DOHH2 (cell line): ENCODE data around the gene RASGEF1C.

ENCODE experiments used
- H3F3A ChIP-seq: fragments of 200-600 bp; sonication (generic), shearing (Covaris generic); 2 replicates; pipeline ENCODE4 v1.6.0; 2016; ENCODE audit warnings: antibody characterized with exemption, mild to moderate bottlenecking; ENCODE audit not compliant: control insufficient read depth, insufficient read depth
- H3K27ac ChIP-seq: fragments of 200-600 bp; sonication (generic); 2 replicates; pipeline ENCODE4 v1.5.1; 2014; ENCODE audit warnings: low read depth, mild to moderate bottlenecking, low read length, moderate library complexity
- H3K27me3 ChIP-seq: fragments of 200-600 bp; sonication (generic); 2 replicates; pipeline ENCODE4 v1.6.1; 2014; ENCODE audit warnings: mild to moderate bottlenecking, low read length, mixed read lengths; ENCODE audit not compliant: control insufficient read depth
- H3K36me3 ChIP-seq: fragments of 200-600 bp; sonication (generic); 2 replicates; pipeline ENCODE4 v1.6.1; 2014; ENCODE audit warnings: mild to moderate bottlenecking, low read length, moderate library complexity, mixed read lengths; ENCODE audit not compliant: control insufficient read depth
- H3K4me1 ChIP-seq: fragments of 200-600 bp; sonication (generic); 2 replicates; pipeline ENCODE4 v1.6.1; 2014; ENCODE audit warnings: mild to moderate bottlenecking, low read length, mixed read lengths; ENCODE audit not compliant: control insufficient read depth
- H3K4me2 ChIP-seq: fragments of 200-600 bp; sonication (generic); 2 replicates; pipeline ENCODE4 v1.6.0; 2014; ENCODE audit warnings: mild to moderate bottlenecking, low read length, moderate library complexity
- H3K4me3 ChIP-seq: fragments of 200-600 bp; sonication (generic); 2 replicates; pipeline ENCODE4 v1.5.1; 2014; ENCODE audit warnings: mild to moderate bottlenecking, low read length, mixed read lengths
- H3K79me2 ChIP-seq: fragments of 200-600 bp; sonication (generic); 2 replicates; pipeline ENCODE4 v1.6.1; 2014; ENCODE audit warnings: mild to moderate bottlenecking, low read length, mixed read lengths; ENCODE audit not compliant: control insufficient read depth
- H3K9me2 ChIP-seq: fragments of 200-600 bp; sonication (generic); replicated peaks from 2 replicates; pipeline ENCODE4 v1.6.1; 2014; ENCODE audit warnings: mild to moderate bottlenecking, low read length, mixed read lengths; ENCODE audit not compliant: control insufficient read depth
- H3K9me3 ChIP-seq: fragments of 200-600 bp; sonication (generic); 2 replicates; pipeline ENCODE4 v1.6.1; 2014; ENCODE audit warnings: antibody characterized with exemption, low read length, mixed read lengths; ENCODE audit not compliant: control insufficient read depth, insufficient read depth
- H4K20me1 ChIP-seq: fragments of 200-600 bp; sonication (generic); 2 replicates; pipeline ENCODE4 v1.6.0; 2014; ENCODE audit warnings: low read depth, mild to moderate bottlenecking, antibody characterized with exemption, low read length, moderate library complexity; ENCODE audit not compliant: control insufficient read depth, insufficient read depth
- EZH2phosphoT487 ChIP-seq: fragments of 200-600 bp; sonication (generic); IDR thresholded peaks from 2 replicates; pipeline ENCODE4 v1.6.1; 2017; ENCODE audit warnings: borderline replicate concordance, mild to moderate bottlenecking, antibody characterized with exemption, low read length, moderate library complexity, mixed read lengths
- TF ChIP-seq, protein P1 (sequence below): fragments of 200-600 bp; sonication (generic); IDR thresholded peaks from one replicate; pipeline ENCODE4 v1.5.1; 2014; ENCODE audit warnings: antibody characterized with exemption, mild to moderate bottlenecking, low read depth, low read length; ENCODE audit not compliant: poor library complexity, severe bottlenecking

Gene RASGEF1C

DNA sequence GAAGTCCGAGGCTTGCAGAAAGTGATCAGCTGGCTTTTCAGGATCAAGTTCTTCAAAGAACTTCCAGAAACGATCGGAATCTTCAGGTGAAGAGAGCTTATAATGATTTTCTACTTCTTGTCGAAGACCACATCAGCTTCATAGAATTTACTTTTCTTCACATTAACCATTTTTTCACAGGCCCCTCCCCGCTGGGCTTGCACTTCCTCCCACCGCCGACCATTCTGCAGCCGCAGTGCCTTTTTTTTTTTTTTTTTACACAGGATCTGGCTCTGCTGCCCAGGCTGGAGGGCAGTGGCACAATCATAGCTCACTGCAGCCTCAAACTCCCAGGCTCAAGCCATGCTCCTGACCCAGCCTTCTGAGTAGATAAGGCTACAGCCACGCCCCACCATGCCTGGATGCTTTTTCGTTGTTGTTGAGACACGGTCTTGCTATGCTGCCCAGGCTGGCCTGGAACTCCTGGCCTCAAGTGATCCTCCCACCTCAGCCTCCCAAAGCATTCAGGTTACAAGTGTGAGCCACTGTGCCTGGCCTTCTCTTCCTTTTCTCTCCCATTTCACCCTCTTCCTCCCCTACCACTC lies 122.1 kb downstream of the RASGEF1C start:
- no peaks in the 10 kb centered on the region for H3K9me2 ChIP-seq

GRCh38 chr5:180085837-180086236 lies 123.2 kb downstream of the RASGEF1C start:
- H3K4me1 ChIP-seq = no peaks in the 10 kb centered on the region
- no peaks in the 10 kb centered on the region for H3K36me3 ChIP-seq
- no peaks in the 10 kb centered on the region for H3K79me2 ChIP-seq
- H4K20me1 ChIP-seq = no peaks in the 10 kb centered on the region
- no peaks in the 10 kb centered on the region for H3K27me3 ChIP-seq
- no peak overlapping the region for H3K4me3 ChIP-seq
- no peaks in the 10 kb centered on the region for H3K9me3 ChIP-seq
- no peak for TF ChIP-seq EZH2phosphoT487
- TF ChIP-seq, protein P1, sequence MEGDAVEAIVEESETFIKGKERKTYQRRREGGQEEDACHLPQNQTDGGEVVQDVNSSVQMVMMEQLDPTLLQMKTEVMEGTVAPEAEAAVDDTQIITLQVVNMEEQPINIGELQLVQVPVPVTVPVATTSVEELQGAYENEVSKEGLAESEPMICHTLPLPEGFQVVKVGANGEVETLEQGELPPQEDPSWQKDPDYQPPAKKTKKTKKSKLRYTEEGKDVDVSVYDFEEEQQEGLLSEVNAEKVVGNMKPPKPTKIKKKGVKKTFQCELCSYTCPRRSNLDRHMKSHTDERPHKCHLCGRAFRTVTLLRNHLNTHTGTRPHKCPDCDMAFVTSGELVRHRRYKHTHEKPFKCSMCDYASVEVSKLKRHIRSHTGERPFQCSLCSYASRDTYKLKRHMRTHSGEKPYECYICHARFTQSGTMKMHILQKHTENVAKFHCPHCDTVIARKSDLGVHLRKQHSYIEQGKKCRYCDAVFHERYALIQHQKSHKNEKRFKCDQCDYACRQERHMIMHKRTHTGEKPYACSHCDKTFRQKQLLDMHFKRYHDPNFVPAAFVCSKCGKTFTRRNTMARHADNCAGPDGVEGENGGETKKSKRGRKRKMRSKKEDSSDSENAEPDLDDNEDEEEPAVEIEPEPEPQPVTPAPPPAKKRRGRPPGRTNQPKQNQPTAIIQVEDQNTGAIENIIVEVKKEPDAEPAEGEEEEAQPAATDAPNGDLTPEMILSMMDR = no peak
- H3F3A ChIP-seq = no peaks in the 10 kb centered on the region
- no peak overlapping the region for H3K27ac ChIP-seq
- H3K4me2 ChIP-seq = no peak overlapping the region
- no peaks in the 10 kb centered on the region for H3K9me2 ChIP-seq

More for the DNA sequence above, 122.1 kb downstream of the RASGEF1C start:
- no peaks in the 10 kb centered on the region for H3K27me3 ChIP-seq
- H3K79me2 ChIP-seq = no peaks in the 10 kb centered on the region
- H3K4me2 ChIP-seq = no peak overlapping the region
- H3K4me3 ChIP-seq = no peak overlapping the region
- H4K20me1 ChIP-seq = no peaks in the 10 kb centered on the region
- no peaks in the 10 kb centered on the region for H3F3A ChIP-seq
- H3K4me1 ChIP-seq = no peaks in the 10 kb centered on the region
- H3K36me3 ChIP-seq = no peaks in the 10 kb centered on the region
- TF ChIP-seq EZH2phosphoT487 = no peak
- TF ChIP-seq, protein P1 = no peak
- H3K9me3 ChIP-seq = no peaks in the 10 kb centered on the region
- H3K27ac ChIP-seq = no peak overlapping the region

DNA sequence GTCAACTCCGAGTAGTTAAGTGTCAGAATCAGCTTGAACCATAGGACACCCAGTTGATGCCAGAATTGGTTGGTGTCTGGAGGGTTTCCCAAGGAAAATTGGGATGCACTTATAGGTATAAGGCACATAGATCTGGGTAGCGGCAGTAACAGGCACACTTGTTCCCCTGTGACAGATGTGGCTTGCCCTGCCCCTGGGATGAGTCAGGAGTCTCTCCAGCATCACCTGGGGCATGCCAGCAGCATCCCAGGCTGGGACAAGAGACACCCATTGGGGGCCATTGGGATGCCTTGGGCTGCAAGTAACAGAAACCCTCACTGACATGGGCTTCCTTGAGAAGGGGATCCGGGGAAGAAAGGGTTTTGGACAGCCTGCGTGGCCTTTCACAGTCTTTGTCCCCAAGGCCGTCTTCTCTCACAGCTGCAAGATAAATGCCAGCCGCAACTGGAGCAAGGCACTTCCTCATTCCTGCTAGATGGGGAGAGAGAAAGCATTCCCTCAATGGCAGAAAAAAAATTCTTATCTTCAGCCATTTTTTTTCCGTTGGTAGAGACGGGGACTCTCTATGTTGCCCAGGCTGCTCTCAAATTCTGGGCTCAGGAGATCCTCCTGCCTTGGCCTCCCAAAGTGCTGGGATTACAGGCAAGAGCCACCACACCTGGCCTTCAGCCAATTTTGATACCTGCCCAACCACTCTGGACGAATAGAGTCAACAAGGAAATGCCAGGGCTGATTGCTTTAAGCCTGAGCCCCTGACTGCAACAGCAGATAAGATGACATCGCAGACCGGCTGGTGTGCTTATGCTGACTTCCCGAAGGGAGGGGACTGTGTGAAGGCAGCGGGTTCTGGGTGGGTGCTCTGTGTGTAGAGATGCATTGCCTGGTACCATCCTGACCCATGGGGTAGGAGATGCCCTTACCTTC lies 124.1 kb downstream of the RASGEF1C start:
- Histone ChIP-seq H3K36me3 (no peaks in the 10 kb centered on the region), H3K79me2 (no peaks in the 10 kb centered on the region), H3K9me3 (no peaks in the 10 kb centered on the region), H3K4me1 (no peaks in the 10 kb centered on the region), H4K20me1 (no peaks in the 10 kb centered on the region), H3K4me3 (no peak overlapping the region), H3K27ac (no peak overlapping the region), H3K4me2 (no peak overlapping the region), H3F3A (no peaks in the 10 kb centered on the region), H3K9me2 (no peaks in the 10 kb centered on the region), H3K27me3 (no peaks in the 10 kb centered on the region)
- TF ChIP-seq, protein P1 = no peak
- TF ChIP-seq EZH2phosphoT487 = no peak
